ENCODE results near the gene HIRA.

GRCh38 chr22:19351604-19352003, 79.9 kb downstream of the HIRA start:
- TF ChIP-seq, protein P1, sequence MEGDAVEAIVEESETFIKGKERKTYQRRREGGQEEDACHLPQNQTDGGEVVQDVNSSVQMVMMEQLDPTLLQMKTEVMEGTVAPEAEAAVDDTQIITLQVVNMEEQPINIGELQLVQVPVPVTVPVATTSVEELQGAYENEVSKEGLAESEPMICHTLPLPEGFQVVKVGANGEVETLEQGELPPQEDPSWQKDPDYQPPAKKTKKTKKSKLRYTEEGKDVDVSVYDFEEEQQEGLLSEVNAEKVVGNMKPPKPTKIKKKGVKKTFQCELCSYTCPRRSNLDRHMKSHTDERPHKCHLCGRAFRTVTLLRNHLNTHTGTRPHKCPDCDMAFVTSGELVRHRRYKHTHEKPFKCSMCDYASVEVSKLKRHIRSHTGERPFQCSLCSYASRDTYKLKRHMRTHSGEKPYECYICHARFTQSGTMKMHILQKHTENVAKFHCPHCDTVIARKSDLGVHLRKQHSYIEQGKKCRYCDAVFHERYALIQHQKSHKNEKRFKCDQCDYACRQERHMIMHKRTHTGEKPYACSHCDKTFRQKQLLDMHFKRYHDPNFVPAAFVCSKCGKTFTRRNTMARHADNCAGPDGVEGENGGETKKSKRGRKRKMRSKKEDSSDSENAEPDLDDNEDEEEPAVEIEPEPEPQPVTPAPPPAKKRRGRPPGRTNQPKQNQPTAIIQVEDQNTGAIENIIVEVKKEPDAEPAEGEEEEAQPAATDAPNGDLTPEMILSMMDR (IDR thresholded peaks at IDR 0.05) = no peak
- TF ChIP-seq POLR2A (IDR thresholded peaks at IDR 0.05) = no peak
